Activated B cell treated with CpG ODN at 0.5 μM for 24 hours (primary cell): ENCODE measurements around the gene POP7. TPM values are rescaled to one million over a fixed set of nuclear protein-coding genes. Genes with fewer than 3 reads are reported as not detected.

Experiments used
- ATAC-seq: fragments of 200-7000 bp; cut with Tn5 transposase; one replicate; pipeline ENCODE4 v1.10.0; 2021; ENCODE audit warnings: low read depth, mild to moderate bottlenecking, moderate library complexity
- CTCF ChIA-PET: fragments of 350-600 bp; sonication (Branson Sonifier 250); formaldehyde crosslinking; loops from one replicate; lab custom pipeline; 2021; ENCODE audit warnings: antibody characterized with exemption; lab: Charles Lee
- POLR2A ChIA-PET: fragments of 350-600 bp; sonication (Branson Sonifier 250); formaldehyde crosslinking; loops from one replicate; lab custom pipeline; 2021; ENCODE audit warnings: antibody characterized with exemption; lab: Charles Lee
- DNase-seq: peaks from one replicate; pipeline ENCODE4 v3.0.0; 2022
- H3K27ac Mint-ChIP-seq: one replicate; pipeline ENCODE4 v1.8.0; 2020; ENCODE audit warnings: mixed read lengths
- H3K27me3 Mint-ChIP-seq: one replicate; pipeline ENCODE4 v1.8.0; 2021; ENCODE audit warnings: mixed read lengths
- H3K36me3 Mint-ChIP-seq: one replicate; pipeline ENCODE4 v1.8.0; 2021; ENCODE audit warnings: low read depth, mixed read lengths
- H3K4me1 Mint-ChIP-seq: one replicate; pipeline ENCODE4 v1.8.0; 2021; ENCODE audit warnings: mixed read lengths
- H3K4me3 Mint-ChIP-seq: one replicate; pipeline ENCODE4 v1.8.0; 2020; ENCODE audit warnings: mild to moderate bottlenecking, mixed read lengths
- H3K9me3 Mint-ChIP-seq: one replicate; pipeline ENCODE4 v1.8.0; 2020; ENCODE audit warnings: mixed read lengths
- intact Hi-C: fragments of 100-400 bp; cut with micrococcal nuclease; formaldehyde crosslinking; loops from one replicate; pipeline ENCODE4 v1.15.1; 2024
- total RNA-seq: library from RNA; stranded (reverse); gene quantifications from 2 replicates; pipeline ENCODE4 v1.2.3, GENCODE V29; 2022
- TF ChIP-seq, protein P1 (sequence below): fragments of 200-600 bp; IDR thresholded peaks from one replicate; pipeline ENCODE4 v1.8.0; 2022; ENCODE audit warnings: antibody characterized with exemption, mild to moderate bottlenecking

Gene POP7
- total RNA-seq, 1 donor from 2014 or later, result 21.7 TPM

DNA sequence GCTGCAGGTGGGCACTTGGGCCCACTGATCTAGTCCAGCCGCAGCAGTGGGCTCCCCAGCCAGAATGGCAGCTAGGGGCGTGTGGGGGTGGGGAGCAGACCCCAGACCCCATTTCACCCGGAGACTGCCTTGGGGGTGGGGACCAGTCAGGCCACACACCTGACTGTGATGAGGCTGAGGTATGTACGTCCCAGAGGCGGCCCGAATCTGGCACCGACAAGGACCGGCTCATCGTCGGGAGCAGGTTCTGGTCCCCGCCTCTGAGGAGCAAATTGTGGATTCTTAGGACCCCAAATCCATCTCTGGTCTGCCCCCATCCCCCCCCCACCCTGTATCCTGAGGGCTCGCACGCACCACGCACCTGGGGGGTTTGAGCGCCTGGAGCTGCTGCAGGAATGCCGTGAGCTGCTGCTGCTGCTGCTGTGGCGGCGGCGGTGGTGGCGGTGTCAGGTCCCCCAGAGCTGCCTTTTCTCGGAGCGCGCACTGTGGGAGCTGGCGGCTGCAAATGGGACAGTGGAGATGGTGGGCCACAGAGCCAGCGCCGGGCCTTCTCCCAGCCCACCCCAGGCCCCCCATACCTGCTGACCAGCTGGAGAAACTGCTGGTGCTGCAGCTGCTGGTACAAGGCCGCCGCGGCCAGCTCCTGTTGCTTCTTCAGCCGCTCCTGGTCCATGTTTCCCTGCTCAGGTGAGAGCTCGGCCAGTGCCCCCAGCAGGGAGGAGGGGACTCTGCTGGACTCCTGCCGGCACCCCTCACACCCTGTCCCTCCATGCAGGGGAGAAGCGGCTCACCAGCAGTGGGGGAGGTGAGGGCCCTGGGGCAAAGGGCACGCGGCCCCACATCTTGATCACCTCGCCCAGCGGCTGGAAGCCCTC is 22.0 kb upstream of the POP7 start:
- Mint-ChIP-seq H3K9me3 (no peaks in the 10 kb centered on the region), H3K4me3 (no peak overlapping the region), H3K27me3 (no peaks in the 10 kb centered on the region), H3K27ac (no peak overlapping the region), H3K36me3 (peaks cover 73% of the 10 kb centered on the region), H3K4me1 (peaks cover 3% of the 10 kb centered on the region)
- intact Hi-C loops, result no loop called here
- no peak for ATAC-seq
- TF ChIP-seq, protein P1, sequence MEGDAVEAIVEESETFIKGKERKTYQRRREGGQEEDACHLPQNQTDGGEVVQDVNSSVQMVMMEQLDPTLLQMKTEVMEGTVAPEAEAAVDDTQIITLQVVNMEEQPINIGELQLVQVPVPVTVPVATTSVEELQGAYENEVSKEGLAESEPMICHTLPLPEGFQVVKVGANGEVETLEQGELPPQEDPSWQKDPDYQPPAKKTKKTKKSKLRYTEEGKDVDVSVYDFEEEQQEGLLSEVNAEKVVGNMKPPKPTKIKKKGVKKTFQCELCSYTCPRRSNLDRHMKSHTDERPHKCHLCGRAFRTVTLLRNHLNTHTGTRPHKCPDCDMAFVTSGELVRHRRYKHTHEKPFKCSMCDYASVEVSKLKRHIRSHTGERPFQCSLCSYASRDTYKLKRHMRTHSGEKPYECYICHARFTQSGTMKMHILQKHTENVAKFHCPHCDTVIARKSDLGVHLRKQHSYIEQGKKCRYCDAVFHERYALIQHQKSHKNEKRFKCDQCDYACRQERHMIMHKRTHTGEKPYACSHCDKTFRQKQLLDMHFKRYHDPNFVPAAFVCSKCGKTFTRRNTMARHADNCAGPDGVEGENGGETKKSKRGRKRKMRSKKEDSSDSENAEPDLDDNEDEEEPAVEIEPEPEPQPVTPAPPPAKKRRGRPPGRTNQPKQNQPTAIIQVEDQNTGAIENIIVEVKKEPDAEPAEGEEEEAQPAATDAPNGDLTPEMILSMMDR, result no peak
- ChIA-PET CTCF (interaction anchor here (0.9 to 1.9 kb wide), 2 partner anchors 7 to 9 kb away, joined by 3 to 7 read pairs; no protein-coding TSS in a partner anchor), POLR2A (interaction anchor here (1.4 kb wide), 1 partner anchor 98 kb away, joined by 3 read pairs; the partner anchor contains the start of genes FBXO24 and LRCH4)
- DNase-seq, result no peak

DNA sequence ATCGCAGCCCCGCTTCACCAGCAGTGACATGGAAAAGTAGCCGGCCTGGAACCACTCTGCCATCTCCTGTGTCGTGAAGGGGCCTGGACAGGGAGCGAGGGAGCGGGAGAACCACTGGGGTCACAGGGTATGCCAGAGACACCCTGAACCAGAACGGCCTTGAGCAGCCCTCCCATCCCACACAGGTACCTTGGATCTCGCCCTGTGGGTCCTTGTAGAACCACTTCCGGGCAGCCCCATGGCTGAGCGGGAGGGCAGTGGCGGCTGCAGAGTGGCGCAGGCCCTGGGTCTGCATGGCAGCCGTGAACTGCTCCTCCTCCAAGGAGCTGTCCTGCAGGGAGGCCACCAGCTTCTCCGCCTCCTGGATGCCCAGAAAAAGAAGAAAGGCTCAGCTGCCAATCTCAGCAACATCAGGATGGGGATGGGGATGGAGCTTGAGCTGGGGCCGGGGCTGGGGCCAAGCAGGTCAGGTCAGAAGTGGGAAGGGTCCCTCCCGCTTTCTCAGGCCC is 21.3 kb upstream of the POP7 start:
- intact Hi-C loops, result no loop called here
- peaks cover 72% of the 10 kb centered on the region for H3K36me3 Mint-ChIP-seq

DNA sequence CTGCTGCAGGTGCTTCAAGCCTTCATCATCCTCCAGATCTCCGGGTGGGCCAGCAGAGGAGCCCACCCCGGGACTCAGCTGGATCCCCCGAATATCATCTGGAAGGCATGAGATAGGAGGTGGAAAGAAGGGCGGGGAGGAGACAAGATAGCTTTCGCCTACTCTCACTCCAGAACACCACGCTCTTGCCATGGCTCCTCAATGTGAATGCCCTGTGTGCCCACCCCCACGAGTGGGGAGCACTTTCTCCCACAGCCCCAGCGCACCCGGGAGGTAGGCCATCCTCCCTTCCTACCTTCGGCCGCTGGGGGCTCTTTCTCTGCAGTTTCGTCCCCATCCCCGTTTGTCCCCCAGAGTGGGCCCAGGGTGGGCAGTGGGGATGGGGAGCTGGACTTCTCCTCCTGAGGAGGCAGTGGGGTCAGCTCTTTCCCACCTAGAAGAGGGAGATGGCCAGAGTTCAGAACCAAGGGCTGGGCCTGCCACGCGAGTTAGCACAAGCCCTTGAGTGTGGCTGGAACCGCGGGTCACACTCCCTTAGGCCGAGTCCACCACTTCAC is 20.8 kb upstream of the POP7 start:
- DNase-seq (no peak), ATAC-seq (no peak)
- H3K36me3 Mint-ChIP-seq, result peaks cover 68% of the 10 kb centered on the region
- H3K4me3 Mint-ChIP-seq, result no peak overlapping the region
- H3K9me3 Mint-ChIP-seq, result no peaks in the 10 kb centered on the region
- POLR2A ChIA-PET, result no interaction called here
- intact Hi-C loops, result no loop called here
- CTCF ChIA-PET, result no interaction called here
- no peaks in the 10 kb centered on the region for H3K27me3 Mint-ChIP-seq
- H3K27ac Mint-ChIP-seq, result no peak overlapping the region
- H3K4me1 Mint-ChIP-seq, result peaks cover 13% of the 10 kb centered on the region
- TF ChIP-seq, protein P1, result no peak

More for the DNA sequence above, 21.3 kb upstream of the POP7 start:
- peaks cover 9% of the 10 kb centered on the region for H3K4me1 Mint-ChIP-seq
- ChIA-PET CTCF (no interaction called here), POLR2A (interaction anchor here (1.4 kb wide), 1 partner anchor 98 kb away, joined by 3 read pairs; the partner anchor contains the start of genes FBXO24 and LRCH4)
- H3K27ac Mint-ChIP-seq, result no peak overlapping the region
- TF ChIP-seq, protein P1, result no peak
- ATAC-seq, result no peak
- H3K27me3 Mint-ChIP-seq, result no peaks in the 10 kb centered on the region
- no peak for DNase-seq
- H3K4me3 Mint-ChIP-seq, result no peak overlapping the region
- no peaks in the 10 kb centered on the region for H3K9me3 Mint-ChIP-seq

DNA sequence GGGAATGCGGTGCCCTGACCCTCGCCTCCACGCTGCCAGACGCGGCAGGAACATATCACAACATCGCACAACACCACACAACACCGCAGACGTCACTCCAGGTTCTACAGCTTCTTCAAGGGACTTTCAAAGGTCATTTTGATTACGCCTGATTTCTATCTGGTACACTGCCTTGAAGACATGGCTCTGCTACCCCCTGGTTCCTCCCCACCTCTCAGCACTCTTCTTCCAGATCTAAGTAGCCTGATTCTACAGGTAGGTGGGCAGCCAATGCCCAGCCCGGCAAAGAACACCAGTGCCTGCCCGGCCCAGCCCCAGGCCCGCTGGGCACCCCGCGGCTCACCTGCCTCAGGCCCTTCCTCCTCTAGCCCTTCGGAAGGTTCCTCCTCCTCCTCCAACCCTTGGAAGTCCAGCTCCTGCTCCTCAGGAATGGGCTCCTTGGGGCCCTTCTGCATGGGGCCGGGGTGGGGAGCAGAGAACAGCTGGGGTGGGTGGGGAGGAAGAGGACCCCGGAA is 20.2 kb upstream of the POP7 start:
- H3K36me3 Mint-ChIP-seq, result peaks cover 65% of the 10 kb centered on the region
- H3K9me3 Mint-ChIP-seq, result no peaks in the 10 kb centered on the region
- intact Hi-C loops, result no loop called here
- peak overlapping the region; percentile 30 for H3K27ac Mint-ChIP-seq
- H3K27me3 Mint-ChIP-seq, result no peaks in the 10 kb centered on the region
- ATAC-seq (no peak), DNase-seq (no peak)
- no peak overlapping the region for H3K4me3 Mint-ChIP-seq
- ChIA-PET POLR2A (no interaction called here), CTCF (no interaction called here)
- peaks cover 13% of the 10 kb centered on the region for H3K4me1 Mint-ChIP-seq
- TF ChIP-seq, protein P1, result no peak
